Measurements from ENCODE around the gene TMEM164.
A peak's percentile ranks its signal among the peaks of the same experiment; 100 is the strongest.

TMEM164 gene

DNA sequence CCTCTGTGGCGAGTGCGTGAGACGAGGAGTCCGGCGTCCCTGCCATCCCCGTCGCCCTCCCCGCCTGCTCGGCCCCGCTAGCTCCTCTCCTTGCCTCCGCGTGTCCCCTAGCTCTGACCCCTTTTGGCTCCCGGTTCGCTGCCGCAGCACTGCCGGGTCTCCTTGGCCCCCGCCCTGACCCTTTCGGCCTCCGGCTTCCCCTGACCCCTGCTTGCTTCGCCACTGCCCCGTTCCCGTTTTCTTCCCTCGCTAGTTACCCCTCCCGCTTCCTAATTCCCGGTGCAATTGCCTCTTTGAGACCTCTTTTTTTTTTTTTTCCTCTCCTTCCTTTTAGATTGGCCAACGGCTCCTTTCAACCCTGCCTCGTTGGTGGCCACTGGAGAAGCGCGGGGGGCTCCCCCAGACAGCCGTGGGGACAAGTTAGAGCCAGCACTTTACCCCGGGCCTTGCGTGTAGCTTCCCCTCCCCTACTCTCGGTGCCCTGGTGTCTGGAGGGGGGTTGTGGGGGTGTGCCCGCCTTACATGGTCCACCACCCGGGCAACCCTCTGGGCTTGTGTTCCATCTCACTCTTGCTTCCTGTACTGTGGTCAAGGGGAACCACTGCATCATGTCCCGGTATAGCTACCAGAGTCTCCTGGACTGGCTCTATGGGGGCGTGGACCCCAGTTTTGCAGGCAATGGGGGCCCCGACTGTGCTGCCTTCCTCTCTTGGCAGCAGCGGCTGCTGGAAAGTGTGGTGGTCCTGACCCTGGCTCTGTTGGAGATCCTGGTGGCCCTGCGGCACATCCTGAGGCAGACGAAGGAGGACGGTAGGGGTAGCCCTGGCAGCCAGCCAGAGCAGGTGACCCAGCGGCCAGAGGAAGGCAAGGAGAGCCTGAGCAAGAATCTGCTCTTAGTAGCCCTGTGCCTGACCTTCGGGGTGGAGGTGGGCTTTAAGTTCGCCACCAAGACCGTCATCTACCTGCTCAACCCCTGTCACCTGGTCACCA is 548 bp downstream of the TMEM164 start:
- Histone ChIP-seq H3K4me1 (peaks cover 21% of the 10 kb centered on the region), H3K27ac (peak overlapping the region; percentile 76), H3K4me2 (peak overlapping the region; percentile 74), H3K9ac (peak overlapping the region; percentile 79), H3K36me3 (no peaks in the 10 kb centered on the region), H3K9me3 (no peaks in the 10 kb centered on the region), H3K27me3 (peaks cover 71% of the 10 kb centered on the region), H3K4me3 (peak overlapping the region; percentile 74), H4K20me1 (peaks cover 51% of the 10 kb centered on the region)
- TF ChIP-seq Cebpa-rat (IDR thresholded peaks at IDR 0.05): no peak

DNA sequence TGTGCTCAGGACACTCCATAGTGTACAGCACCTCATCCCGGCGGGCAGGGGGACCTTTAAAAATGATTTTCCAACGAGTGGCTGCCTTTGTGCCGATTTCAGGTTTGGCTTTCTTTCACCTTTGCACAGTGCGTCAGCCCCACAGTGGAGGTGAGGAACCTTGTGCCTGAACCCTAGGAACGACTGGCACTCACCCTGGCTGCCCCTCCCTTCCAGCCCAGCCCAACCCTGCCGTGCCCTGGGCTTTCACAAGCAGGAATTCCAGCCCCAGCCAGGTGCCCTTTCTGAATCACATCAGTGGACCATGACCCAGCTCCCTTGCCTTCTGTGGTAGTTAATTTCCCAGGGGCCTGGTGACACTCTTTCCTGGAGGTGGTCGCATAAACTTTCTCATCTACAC is 1.3 kb downstream of the TMEM164 start:
- Histone ChIP-seq H3K9me3 (no peaks in the 10 kb centered on the region), H4K20me1 (peaks cover 59% of the 10 kb centered on the region), H3K4me1 (peaks cover 21% of the 10 kb centered on the region), H3K27me3 (peaks cover 74% of the 10 kb centered on the region), H3K36me3 (no peaks in the 10 kb centered on the region), H3K9ac (peak overlapping the region; percentile 79; the same call in 1 of the 2 replicates), H3K4me2 (peak overlapping the region; percentile 74), H3K4me3 (peak overlapping the region; percentile 74; the same call in 1 of the 2 replicates), H3K27ac (no peak overlapping the region)
- TF ChIP-seq Cebpa-rat (IDR thresholded peaks at IDR 0.05): no peak

DNA sequence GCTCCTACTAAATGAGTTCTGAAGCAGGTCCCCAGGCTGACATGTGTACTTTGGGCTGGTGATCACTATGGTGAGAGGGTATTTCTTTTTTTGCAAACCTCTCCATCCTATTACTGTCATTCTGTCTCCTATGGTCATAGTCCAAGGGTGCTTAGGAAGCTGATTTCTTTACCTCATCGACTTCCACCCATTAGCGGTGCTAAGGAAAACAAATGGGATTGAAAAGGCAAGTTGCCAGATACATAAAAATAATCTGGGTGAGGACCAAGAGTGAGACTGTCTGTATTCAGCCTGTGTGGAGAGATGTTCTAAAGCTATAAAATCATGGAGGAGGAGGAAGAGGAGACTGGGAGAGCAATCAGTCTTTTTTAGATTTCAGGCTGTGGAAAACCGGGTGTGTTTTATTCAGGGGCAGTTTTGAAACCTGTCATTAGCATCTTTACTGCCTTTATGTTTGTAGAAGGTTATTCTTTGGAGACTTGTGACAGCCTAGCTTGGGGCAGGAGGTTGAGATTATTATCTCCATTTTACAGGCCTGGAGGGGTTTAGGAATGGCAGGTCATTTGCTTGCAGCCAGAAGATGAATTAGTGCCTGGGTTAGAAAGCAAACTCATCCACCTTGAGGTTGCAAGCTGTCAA is 1.9 kb downstream of the TMEM164 start:
- Histone ChIP-seq H3K4me2 (peak overlapping the region; percentile 74; the same call in 1 of the 2 replicates), H3K9ac (no peak overlapping the region), H3K4me3 (no peak overlapping the region), H4K20me1 (peaks cover 65% of the 10 kb centered on the region), H3K27ac (no peak overlapping the region), H3K4me1 (peaks cover 21% of the 10 kb centered on the region), H3K36me3 (no peaks in the 10 kb centered on the region), H3K27me3 (peaks cover 80% of the 10 kb centered on the region), H3K9me3 (no peaks in the 10 kb centered on the region)
- TF ChIP-seq Cebpa-rat (IDR thresholded peaks at IDR 0.05): no peak

DNA sequence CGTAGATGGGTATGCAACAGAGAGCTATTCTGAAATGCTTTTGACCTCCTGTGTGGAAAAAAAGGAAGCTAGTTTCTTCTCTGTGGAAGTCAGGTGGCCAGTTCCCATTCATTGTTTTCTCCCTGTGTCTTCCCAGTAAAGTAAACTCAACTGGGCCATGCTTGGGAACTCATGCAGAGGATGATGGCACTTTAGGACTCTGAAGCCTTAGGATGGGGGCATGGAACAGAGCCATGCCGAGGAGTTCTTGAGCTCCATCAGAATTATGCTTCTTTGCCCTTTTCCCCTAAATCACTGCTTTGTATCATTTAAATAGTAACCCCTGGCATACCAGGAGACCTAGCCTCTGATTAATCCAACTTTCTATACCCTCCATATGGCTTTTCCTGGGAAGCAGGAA is 3.2 kb downstream of the TMEM164 start:
- Histone ChIP-seq H3K9me3 (no peaks in the 10 kb centered on the region), H3K4me2 (no peak overlapping the region), H3K36me3 (0 out of 2 replicates have a peak, but pooled peaks cover 2% of the 10 kb centered on the region), H4K20me1 (peaks cover 76% of the 10 kb centered on the region), H3K27ac (no peak overlapping the region), H3K9ac (no peak overlapping the region), H3K4me3 (no peak overlapping the region), H3K27me3 (peaks cover 80% of the 10 kb centered on the region), H3K4me1 (peaks cover 21% of the 10 kb centered on the region)
- no peak for TF ChIP-seq Cebpa-rat (IDR thresholded peaks at IDR 0.05)

DNA sequence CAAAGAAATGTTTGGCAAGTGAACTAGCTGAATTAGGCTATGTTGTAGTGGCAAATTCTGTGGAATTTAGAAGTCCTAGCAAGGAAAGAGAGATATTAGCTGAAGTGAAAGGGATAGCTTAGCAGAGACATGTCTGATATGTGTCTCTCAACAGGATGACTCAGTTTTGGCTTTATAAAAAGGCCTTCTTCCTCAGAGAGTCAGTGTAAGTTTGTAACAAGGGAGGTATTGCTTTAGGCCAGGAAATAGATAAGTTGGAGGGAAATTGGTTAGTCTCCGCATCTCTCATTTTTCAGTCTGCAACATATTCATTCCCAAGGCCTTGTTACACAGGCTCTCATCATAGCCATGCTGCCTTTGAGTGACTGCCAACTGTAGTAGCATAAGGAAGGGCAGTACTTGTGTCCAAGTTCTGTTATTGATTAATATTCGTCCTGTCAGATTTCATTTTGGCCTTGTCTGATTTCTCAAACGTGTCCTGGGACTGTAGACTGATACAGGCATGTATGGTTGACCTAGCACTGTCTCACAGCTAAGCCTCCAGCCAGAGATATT is 4.0 kb downstream of the TMEM164 start:
- Histone ChIP-seq H3K4me1 (peaks cover 19% of the 10 kb centered on the region), H3K4me2 (no peak overlapping the region), H4K20me1 (peaks cover 81% of the 10 kb centered on the region), H3K9me3 (no peaks in the 10 kb centered on the region), H3K36me3 (0 out of 2 replicates have a peak, but pooled peaks cover 7% of the 10 kb centered on the region), H3K4me3 (no peak overlapping the region), H3K27ac (no peak overlapping the region), H3K27me3 (peaks cover 84% of the 10 kb centered on the region), H3K9ac (no peak overlapping the region)
- no peak for TF ChIP-seq Cebpa-rat (IDR thresholded peaks at IDR 0.05)

DNA sequence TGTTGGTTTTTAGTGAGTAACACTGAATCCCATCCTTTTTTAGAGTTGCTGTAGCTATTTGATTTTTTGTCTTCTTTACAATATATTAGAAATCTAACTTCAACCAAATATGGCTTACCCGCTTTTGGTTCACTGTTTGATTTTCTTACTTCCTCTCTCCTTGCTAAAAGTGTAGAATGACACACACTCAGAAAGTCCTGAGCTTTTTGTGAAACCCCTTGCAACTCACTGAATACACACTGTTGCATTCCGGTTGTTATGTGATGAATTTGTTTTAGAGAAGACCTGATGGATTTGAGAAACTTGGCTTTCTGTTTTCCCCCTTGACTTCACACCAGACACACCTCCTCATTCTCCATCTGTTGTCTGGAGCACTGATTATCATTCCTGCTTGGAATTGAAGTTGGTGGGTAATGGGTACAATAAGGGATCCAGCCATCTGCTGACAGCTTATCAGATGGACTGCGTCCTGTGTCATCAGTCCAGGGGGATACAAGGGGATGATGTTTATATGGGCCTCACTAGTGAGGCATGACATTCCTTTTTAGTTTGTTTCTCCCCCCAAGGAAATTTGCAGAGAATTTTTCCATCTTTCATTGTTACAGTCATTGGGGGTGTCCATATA is 5.2 kb downstream of the TMEM164 start:
- TF ChIP-seq Cebpa-rat (IDR thresholded peaks at IDR 0.05): no peak
- Histone ChIP-seq H3K4me1 (peaks cover 17% of the 10 kb centered on the region), H3K36me3 (peaks cover 7% of the 10 kb centered on the region; the same call in 1 of the 2 replicates), H4K20me1 (peaks cover 93% of the 10 kb centered on the region), H3K27ac (no peak overlapping the region), H3K27me3 (peaks cover 96% of the 10 kb centered on the region), H3K4me2 (no peak overlapping the region), H3K4me3 (no peak overlapping the region), H3K9ac (no peak overlapping the region), H3K9me3 (no peaks in the 10 kb centered on the region)

DNA sequence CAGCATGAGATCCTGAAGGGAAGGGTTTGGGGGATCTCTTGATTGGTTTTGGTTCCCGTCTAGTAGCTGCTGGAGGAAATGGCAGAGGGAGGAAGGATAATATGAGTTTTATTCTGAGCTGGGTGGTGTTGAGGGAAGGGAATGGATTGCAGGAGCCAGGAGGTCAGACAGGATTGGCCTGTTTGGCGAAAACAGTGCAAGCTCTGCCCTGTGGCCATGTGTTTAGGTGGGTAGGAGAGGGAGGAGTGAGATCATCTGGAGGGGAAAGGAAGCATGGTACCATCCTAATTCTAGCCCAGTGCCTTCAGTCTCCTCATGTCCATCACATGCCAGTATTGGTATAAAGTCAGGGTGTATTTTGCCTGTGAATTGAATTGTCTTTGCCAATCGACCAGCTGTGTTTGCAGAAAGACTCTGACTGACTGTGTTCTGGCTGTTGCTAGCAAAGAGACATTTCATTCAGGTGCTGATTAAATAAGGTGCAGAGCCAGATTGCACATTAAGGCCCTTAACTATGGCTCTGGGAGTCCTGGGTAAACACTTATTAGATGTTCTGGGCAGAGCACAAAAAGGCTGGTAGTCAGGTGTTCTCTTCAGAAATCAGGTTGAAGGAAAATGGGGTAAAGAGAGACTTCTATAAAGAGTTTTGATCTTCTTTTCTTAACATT is 10.0 kb downstream of the TMEM164 start:
- H4K20me1 ChIP-seq: peaks cover 77% of the 10 kb centered on the region
- TF ChIP-seq Cebpa-rat (IDR thresholded peaks at IDR 0.05): no peak
- no peak overlapping the region for H3K9ac ChIP-seq
- peaks cover 9% of the 10 kb centered on the region; the same call in 1 of the 2 replicates for H3K4me1 ChIP-seq
- no peaks in the 10 kb centered on the region for H3K9me3 ChIP-seq
- H3K4me3 ChIP-seq: no peak overlapping the region
- no peak overlapping the region for H3K27ac ChIP-seq
- peaks cover 89% of the 10 kb centered on the region for H3K27me3 ChIP-seq
- no peak overlapping the region for H3K4me2 ChIP-seq
- peaks cover 11% of the 10 kb centered on the region; the same call in 1 of the 2 replicates for H3K36me3 ChIP-seq

DNA sequence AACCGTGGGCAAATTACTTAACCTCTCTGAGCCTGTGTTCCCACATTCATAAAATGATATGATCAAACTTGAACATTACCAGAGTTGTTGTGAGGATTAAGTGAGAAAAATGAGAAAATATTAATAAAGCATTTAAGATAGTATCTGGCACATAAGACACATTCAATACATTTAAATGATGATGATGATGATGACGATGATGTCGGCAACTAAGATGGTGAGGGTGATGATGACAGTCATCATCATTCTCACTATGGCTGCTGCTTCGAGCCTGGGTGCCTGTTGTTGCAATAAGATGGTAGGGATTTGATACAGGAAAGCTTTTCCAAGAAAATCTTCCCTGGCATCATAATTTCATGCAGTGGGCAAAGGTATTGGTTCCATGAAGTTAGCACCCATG is 11.1 kb downstream of the TMEM164 start:
- Histone ChIP-seq H3K27ac (no peak overlapping the region), H3K4me3 (no peak overlapping the region), H3K9ac (no peak overlapping the region), H3K4me1 (peaks cover 9% of the 10 kb centered on the region; the same call in 1 of the 2 replicates), H3K36me3 (peaks cover 15% of the 10 kb centered on the region; the same call in 1 of the 2 replicates), H3K4me2 (no peak overlapping the region), H3K27me3 (peaks cover 88% of the 10 kb centered on the region), H4K20me1 (peaks cover 67% of the 10 kb centered on the region), H3K9me3 (no peaks in the 10 kb centered on the region)
- no peak for TF ChIP-seq Cebpa-rat (IDR thresholded peaks at IDR 0.05)

DNA sequence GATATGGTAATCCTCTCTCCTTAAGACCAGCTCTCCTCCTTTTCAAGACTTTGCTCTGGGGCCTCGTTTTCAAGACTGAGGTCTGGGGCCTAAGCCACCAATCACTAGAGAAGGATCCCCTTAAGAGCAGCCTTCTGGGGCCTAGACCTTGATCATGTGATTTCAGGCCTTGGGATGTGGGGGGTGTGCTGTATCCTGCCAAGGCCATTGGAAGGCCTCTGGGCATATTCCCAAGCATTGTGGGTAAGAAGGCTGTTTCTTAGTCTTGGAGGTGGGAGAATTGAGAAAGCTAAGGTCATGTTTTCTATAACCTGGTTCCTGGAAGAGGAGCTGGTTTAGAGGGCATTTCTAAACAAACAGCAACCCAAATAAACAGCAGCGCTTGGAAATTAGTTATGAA is 12.1 kb downstream of the TMEM164 start:
- Histone ChIP-seq H3K9ac (no peak overlapping the region), H3K36me3 (peaks cover 15% of the 10 kb centered on the region; the same call in 1 of the 2 replicates), H3K27ac (no peak overlapping the region), H4K20me1 (peaks cover 63% of the 10 kb centered on the region), H3K27me3 (peaks cover 88% of the 10 kb centered on the region), H3K9me3 (no peaks in the 10 kb centered on the region), H3K4me1 (peaks cover 9% of the 10 kb centered on the region; the same call in 1 of the 2 replicates), H3K4me3 (no peak overlapping the region), H3K4me2 (no peak overlapping the region)
- no peak for TF ChIP-seq Cebpa-rat (IDR thresholded peaks at IDR 0.05)

Data from BLaER1 (cell line).